Measurements from ENCODE around the gene USF2. TPM values are rescaled to one million over a fixed set of nuclear protein-coding genes. Genes with fewer than 3 reads are reported as not detected.
A peak's percentile ranks its signal among the peaks of the same experiment; 100 is the strongest.

The USF2 gene
- total and polyA plus RNA-seq, 2 donors (not counting 1 experiment from before 2014, with no cell fraction given), result 318 to 377 TPM

DNA sequence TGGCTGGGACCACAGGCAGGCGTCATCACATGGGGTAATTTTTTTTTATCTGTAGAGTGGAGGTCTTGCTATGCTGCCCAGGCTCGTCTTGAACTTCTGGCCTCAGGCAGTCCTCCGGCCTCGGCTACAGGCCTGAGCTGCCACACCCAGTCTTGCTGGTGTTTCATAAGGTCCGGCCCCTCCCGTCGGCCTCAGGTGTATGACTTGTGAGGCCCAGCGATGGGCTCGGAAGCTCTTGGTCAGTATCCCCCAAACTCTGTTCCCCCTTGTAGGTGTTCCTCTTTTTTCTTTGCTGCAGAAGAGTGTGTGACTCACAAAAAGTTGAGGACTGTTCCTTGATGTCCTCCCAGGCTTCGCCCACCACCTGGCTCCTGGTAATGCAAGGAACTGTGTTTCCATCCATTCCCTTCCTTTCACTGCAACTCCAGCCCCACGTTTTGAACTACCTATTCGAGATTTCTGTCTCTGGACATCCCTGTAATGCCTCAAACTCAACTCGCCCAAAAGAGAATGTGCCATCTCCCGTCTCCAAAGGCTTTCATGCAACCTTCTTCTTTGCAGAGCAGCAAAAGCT lies 5.0 kb downstream of the USF2 start:
- Histone ChIP-seq H4K20me1 (ENCODE audit: control insufficient read depth, insufficient read depth, low read length, poor library complexity, severe bottlenecking) (peaks cover 50% of the 10 kb centered on the region), H3K27me3 (replicated peaks in 1 of 4; ENCODE audit: control extremely low read depth in 1 of 4, control insufficient read depth in 3 of 4, insufficient read depth in 4 of 4, low read length in 3 of 4) (no peaks in the 10 kb centered on the region), H3K4me3 (ENCODE audit: control extremely low read depth in 1 of 5, extremely low read depth in 1 of 5, insufficient read depth in 1 of 5, low read depth in 2 of 5, low read length in 4 of 5) (no peak overlapping the region), H3K9ac (ENCODE audit: low read length) (no peak overlapping the region), H3K4me2 (replicated peaks; ENCODE audit: low read depth, low read length, poor library complexity, severe bottlenecking) (no peak overlapping the region), H3K9me3 (ENCODE audit: control extremely low read depth in 1 of 3, control insufficient read depth in 2 of 3, insufficient read depth in 1 of 3, low read length in 2 of 3) (no peaks in the 10 kb centered on the region), H3K4me1 (ENCODE audit: control insufficient read depth in 2 of 2, insufficient read depth in 2 of 2, low read length in 2 of 2) (peaks cover 25 to 34% of the 10 kb centered on the region in 2 donors), H2AFZ (ENCODE audit: insufficient read depth, low read depth, low read length, poor library complexity, severe bottlenecking) (no peak overlapping the region), H3K79me2 (ENCODE audit: control insufficient read depth, insufficient read depth, low read length) (peaks cover 67% of the 10 kb centered on the region), H3K36me3 (replicated peaks in 1 of 2; ENCODE audit: control extremely low read depth in 1 of 2, control insufficient read depth in 1 of 2, extremely low read depth in 1 of 2, insufficient read depth in 2 of 2, low read length in 1 of 2) (peaks cover 0 to 67% of the 10 kb centered on the region in 2 experiments), H3K27ac (ENCODE audit: low read length in 2 of 2) (no peak overlapping the region)
- ChIA-PET POLR2A (interaction anchor here (1.4 kb wide), 1 partner anchor 57 kb away, joined by 3 read pairs; no protein-coding TSS in a partner anchor), CTCF (interaction anchor here (1.1 to 2.1 kb wide), 4 partner anchors 8 to 192 kb away, joined by 3 to 5 read pairs (median 4); partner anchors contain the start of gene HAMP)
- H3K27me3 Mint-ChIP-seq, result no peaks in the 10 kb centered on the region
- no peaks in the 10 kb centered on the region for H3K9me3 Mint-ChIP-seq (ENCODE audit: insufficient read depth)
- peaks cover 43% of the 10 kb centered on the region for H3K4me1 Mint-ChIP-seq
- no peak for DNase-seq
- intact Hi-C loops (cut with micrococcal nuclease), result no loop called here
- 85% methylated on average over 13 of the region's 14 CpGs for WGBS (ENCODE audit: insufficient coverage)
- no peak overlapping the region for H3K27ac Mint-ChIP-seq
- H3K4me3 Mint-ChIP-seq, result no peak overlapping the region
- no peak for ATAC-seq (ENCODE audit: low read depth)
- no peak for TF ChIP-seq EZH2 (IDR thresholded peaks at IDR 0.05; ENCODE audit: borderline replicate concordance, insufficient read depth, low read depth, low read length, poor library complexity, severe bottlenecking)
- TF ChIP-seq, protein P1, sequence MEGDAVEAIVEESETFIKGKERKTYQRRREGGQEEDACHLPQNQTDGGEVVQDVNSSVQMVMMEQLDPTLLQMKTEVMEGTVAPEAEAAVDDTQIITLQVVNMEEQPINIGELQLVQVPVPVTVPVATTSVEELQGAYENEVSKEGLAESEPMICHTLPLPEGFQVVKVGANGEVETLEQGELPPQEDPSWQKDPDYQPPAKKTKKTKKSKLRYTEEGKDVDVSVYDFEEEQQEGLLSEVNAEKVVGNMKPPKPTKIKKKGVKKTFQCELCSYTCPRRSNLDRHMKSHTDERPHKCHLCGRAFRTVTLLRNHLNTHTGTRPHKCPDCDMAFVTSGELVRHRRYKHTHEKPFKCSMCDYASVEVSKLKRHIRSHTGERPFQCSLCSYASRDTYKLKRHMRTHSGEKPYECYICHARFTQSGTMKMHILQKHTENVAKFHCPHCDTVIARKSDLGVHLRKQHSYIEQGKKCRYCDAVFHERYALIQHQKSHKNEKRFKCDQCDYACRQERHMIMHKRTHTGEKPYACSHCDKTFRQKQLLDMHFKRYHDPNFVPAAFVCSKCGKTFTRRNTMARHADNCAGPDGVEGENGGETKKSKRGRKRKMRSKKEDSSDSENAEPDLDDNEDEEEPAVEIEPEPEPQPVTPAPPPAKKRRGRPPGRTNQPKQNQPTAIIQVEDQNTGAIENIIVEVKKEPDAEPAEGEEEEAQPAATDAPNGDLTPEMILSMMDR (IDR thresholded peaks at IDR 0.05), result no peak

DNA sequence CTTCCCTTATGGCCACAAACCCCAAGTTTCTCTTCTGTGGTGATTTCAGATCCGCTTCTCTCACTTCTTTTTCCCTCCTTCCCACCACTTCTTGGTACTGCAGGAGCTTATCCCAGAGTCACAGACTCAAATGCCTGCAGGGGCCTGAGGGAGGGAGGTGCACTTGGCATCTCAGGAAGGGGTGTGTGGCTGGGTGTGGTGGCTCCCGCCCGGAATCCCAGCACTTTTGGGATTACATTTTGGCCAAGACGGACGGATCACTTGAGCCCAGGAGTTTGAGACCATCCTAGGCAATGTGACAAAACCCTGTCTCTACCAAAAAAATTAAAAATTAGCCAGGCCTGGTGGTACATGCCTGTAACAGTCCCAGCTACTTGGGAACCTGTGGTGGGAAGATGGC lies 5.6 kb downstream of the USF2 start:
- ChIA-PET CTCF (interaction anchor here (0.6 to 1.7 kb wide), 5 partner anchors 59 to 219 kb away, joined by 3 to 9 read pairs (median 4); no protein-coding TSS in a partner anchor), POLR2A (interaction anchor here (1.4 kb wide), 1 partner anchor 56 kb away, joined by 3 read pairs; no protein-coding TSS in a partner anchor)
- no peak overlapping the region for H3K27ac ChIP-seq (ENCODE audit: low read length in 2 of 2)
- H3K27me3 ChIP-seq (replicated peaks in 1 of 4; ENCODE audit: control extremely low read depth in 1 of 4, control insufficient read depth in 3 of 4, insufficient read depth in 4 of 4, low read length in 3 of 4), result no peaks in the 10 kb centered on the region
- H3K4me3 Mint-ChIP-seq, result no peak overlapping the region
- TF ChIP-seq, protein P1 (IDR thresholded peaks at IDR 0.05), result no peak
- TF ChIP-seq EZH2 (IDR thresholded peaks at IDR 0.05; ENCODE audit: borderline replicate concordance, insufficient read depth, low read depth, low read length, poor library complexity, severe bottlenecking), result no peak
- WGBS (ENCODE audit: insufficient coverage), result 100% methylated on average over 1 of the region's 5 CpGs
- peaks cover 25 to 34% of the 10 kb centered on the region in 2 donors for H3K4me1 ChIP-seq (ENCODE audit: control insufficient read depth in 2 of 2, insufficient read depth in 2 of 2, low read length in 2 of 2)
- peaks cover 51% of the 10 kb centered on the region for H4K20me1 ChIP-seq (ENCODE audit: control insufficient read depth, insufficient read depth, low read length, poor library complexity, severe bottlenecking)
- intact Hi-C loops (cut with micrococcal nuclease), result no loop called here
- H3K9me3 ChIP-seq (ENCODE audit: control extremely low read depth in 1 of 3, control insufficient read depth in 2 of 3, insufficient read depth in 1 of 3, low read length in 2 of 3), result no peaks in the 10 kb centered on the region
- H3K36me3 ChIP-seq (replicated peaks in 1 of 2; ENCODE audit: control extremely low read depth in 1 of 2, control insufficient read depth in 1 of 2, extremely low read depth in 1 of 2, insufficient read depth in 2 of 2, low read length in 1 of 2), result peaks cover 0 to 68% of the 10 kb centered on the region in 2 experiments
- no peak overlapping the region for H3K4me3 ChIP-seq (ENCODE audit: control extremely low read depth in 1 of 5, extremely low read depth in 1 of 5, insufficient read depth in 1 of 5, low read depth in 2 of 5, low read length in 4 of 5)
- H3K4me1 Mint-ChIP-seq, result peaks cover 45% of the 10 kb centered on the region
- no peaks in the 10 kb centered on the region for H3K9me3 Mint-ChIP-seq (ENCODE audit: insufficient read depth)
- ATAC-seq (ENCODE audit: low read depth) (no peak), DNase-seq (no peak)
- no peak overlapping the region for H3K9ac ChIP-seq (ENCODE audit: low read length)
- H3K4me2 ChIP-seq (replicated peaks; ENCODE audit: low read depth, low read length, poor library complexity, severe bottlenecking), result no peak overlapping the region
- peak overlapping the region; percentile 46 for H3K27ac Mint-ChIP-seq
- H2AFZ ChIP-seq (ENCODE audit: insufficient read depth, low read depth, low read length, poor library complexity, severe bottlenecking), result no peak overlapping the region
- H3K79me2 ChIP-seq (ENCODE audit: control insufficient read depth, insufficient read depth, low read length), result peaks cover 67% of the 10 kb centered on the region
- no peaks in the 10 kb centered on the region for H3K27me3 Mint-ChIP-seq

Data from B cell (primary cell).